Measurements from ENCODE around the gene RCSD1.
A peak's percentile ranks its signal among the peaks of the same experiment; 100 is the strongest.
"Not testable (repeated sequence)": the region's sequence is repeated elsewhere in the genome, so short reads cannot be mapped to it uniquely, and the experiment has no call there.

Gene RCSD1

GRCh38 chr1:167722870-167723251, 92.8 kb downstream of the RCSD1 start:
- H3K36me3 ChIP-seq (ENCODE audit: control insufficient read depth, low read depth, low read length), result no peaks in the 10 kb centered on the region
- H3K4me1 ChIP-seq (ENCODE audit: control insufficient read depth, low read depth, low read length), result peaks cover 32% of the 10 kb centered on the region
- peak overlapping the region; percentile 91 for H3K4me3 ChIP-seq (ENCODE audit: low read length)
- peak overlapping the region; percentile 80 for H3K9ac ChIP-seq (ENCODE audit: low read length)
- no peaks in the 10 kb centered on the region for H3K9me3 ChIP-seq (ENCODE audit: control insufficient read depth, low read depth, low read length)
- peaks cover 10% of the 10 kb centered on the region for H3K27me3 ChIP-seq (ENCODE audit: control insufficient read depth, insufficient read depth, low read length)
- H3K27ac ChIP-seq (ENCODE audit: low read length), result no peak overlapping the region

GRCh38 chr1:167723707-167724323, 93.8 kb downstream of the RCSD1 start:
- peaks cover 10% of the 10 kb centered on the region for H3K27me3 ChIP-seq (ENCODE audit: control insufficient read depth, insufficient read depth, low read length)
- peaks cover 32% of the 10 kb centered on the region for H3K4me1 ChIP-seq (ENCODE audit: control insufficient read depth, low read depth, low read length)
- no peak overlapping the region for H3K9ac ChIP-seq (ENCODE audit: low read length)
- no peaks in the 10 kb centered on the region for H3K36me3 ChIP-seq (ENCODE audit: control insufficient read depth, low read depth, low read length)
- no peak overlapping the region for H3K27ac ChIP-seq (ENCODE audit: low read length)
- H3K9me3 ChIP-seq (ENCODE audit: control insufficient read depth, low read depth, low read length), result no peaks in the 10 kb centered on the region
- peak overlapping the region; percentile 91 for H3K4me3 ChIP-seq (ENCODE audit: low read length)

GRCh38 chr1:167726008-167726407, 96.0 kb downstream of the RCSD1 start:
- Histone ChIP-seq H3K36me3 (ENCODE audit: control insufficient read depth, low read depth, low read length) (peaks cover 7% of the 10 kb centered on the region), H3K4me3 (ENCODE audit: low read length) (no peak overlapping the region), H3K4me1 (ENCODE audit: control insufficient read depth, low read depth, low read length) (peaks cover 23% of the 10 kb centered on the region), H3K27me3 (ENCODE audit: control insufficient read depth, insufficient read depth, low read length) (peaks cover 3% of the 10 kb centered on the region), H3K9me3 (ENCODE audit: control insufficient read depth, low read depth, low read length) (no peaks in the 10 kb centered on the region), H3K27ac (ENCODE audit: low read length) (no peak overlapping the region), H3K9ac (ENCODE audit: low read length) (no peak overlapping the region)

- Histone ChIP-seq H3K9me3 (ENCODE audit: control insufficient read depth, low read depth, low read length) (no peaks in the 10 kb centered on the region), H3K36me3 (ENCODE audit: control insufficient read depth, low read depth, low read length) (peaks cover 7% of the 10 kb centered on the region)
These were observed 98.9 kb downstream of the RCSD1 start for GRCh38 chr1:167728818-167729410.

GRCh38 chr1:167734227-167734626, 104.2 kb downstream of the RCSD1 start:
- Histone ChIP-seq H3K9me3 (ENCODE audit: control insufficient read depth, low read depth, low read length) (no peaks in the 10 kb centered on the region), H3K4me1 (ENCODE audit: control insufficient read depth, low read depth, low read length) (no peaks in the 10 kb centered on the region), H3K9ac (ENCODE audit: low read length) (no peak overlapping the region), H3K27ac (ENCODE audit: low read length) (no peak overlapping the region), H3K27me3 (ENCODE audit: control insufficient read depth, insufficient read depth, low read length) (no peaks in the 10 kb centered on the region), H3K36me3 (ENCODE audit: control insufficient read depth, low read depth, low read length) (peaks cover 7% of the 10 kb centered on the region), H3K4me3 (ENCODE audit: low read length) (no peak overlapping the region)

More at GRCh38 chr1:167728818-167729410, 98.9 kb downstream of the RCSD1 start:
- H3K27me3 ChIP-seq (ENCODE audit: control insufficient read depth, insufficient read depth, low read length), result no peaks in the 10 kb centered on the region
- H3K4me1 ChIP-seq (ENCODE audit: control insufficient read depth, low read depth, low read length), result peaks cover 7% of the 10 kb centered on the region
- no peak overlapping the region for H3K27ac ChIP-seq (ENCODE audit: low read length)
- no peak overlapping the region for H3K4me3 ChIP-seq (ENCODE audit: low read length)
- no peak overlapping the region for H3K9ac ChIP-seq (ENCODE audit: low read length)

GRCh38 chr1:167734841-167735240, 104.8 kb downstream of the RCSD1 start:
- Histone ChIP-seq H3K9ac (ENCODE audit: low read length) (no peak overlapping the region), H3K9me3 (ENCODE audit: control insufficient read depth, low read depth, low read length) (no peaks in the 10 kb centered on the region), H3K4me3 (ENCODE audit: low read length) (no peak overlapping the region)

GRCh38 chr1:167737169-167737568, 107.1 kb downstream of the RCSD1 start:
- Histone ChIP-seq H3K4me1 (ENCODE audit: control insufficient read depth, low read depth, low read length) (no peaks in the 10 kb centered on the region), H3K4me3 (ENCODE audit: low read length) (no peak overlapping the region), H3K9ac (ENCODE audit: low read length) (no peak overlapping the region), H3K27ac (ENCODE audit: low read length) (no peak overlapping the region), H3K27me3 (ENCODE audit: control insufficient read depth, insufficient read depth, low read length) (no peaks in the 10 kb centered on the region), H3K36me3 (ENCODE audit: control insufficient read depth, low read depth, low read length) (no peaks in the 10 kb centered on the region), H3K9me3 (ENCODE audit: control insufficient read depth, low read depth, low read length) (no peaks in the 10 kb centered on the region)

More at GRCh38 chr1:167734841-167735240, 104.8 kb downstream of the RCSD1 start:
- Histone ChIP-seq H3K36me3 (ENCODE audit: control insufficient read depth, low read depth, low read length) (peaks cover 7% of the 10 kb centered on the region), H3K27ac (ENCODE audit: low read length) (no peak overlapping the region), H3K27me3 (ENCODE audit: control insufficient read depth, insufficient read depth, low read length) (no peaks in the 10 kb centered on the region), H3K4me1 (ENCODE audit: control insufficient read depth, low read depth, low read length) (no peaks in the 10 kb centered on the region)

- no peaks in the 10 kb centered on the region for H3K4me1 ChIP-seq (ENCODE audit: control insufficient read depth, low read depth, low read length)
These were observed 108.1 kb downstream of the RCSD1 start for GRCh38 chr1:167738158-167738557.

GRCh38 chr1:167739752-167740151, 109.7 kb downstream of the RCSD1 start:
- H3K36me3 ChIP-seq (ENCODE audit: control insufficient read depth, low read depth, low read length), result no peaks in the 10 kb centered on the region
- H3K27ac ChIP-seq (ENCODE audit: low read length), result no peak overlapping the region
- H3K4me1 ChIP-seq (ENCODE audit: control insufficient read depth, low read depth, low read length), result no peaks in the 10 kb centered on the region
- no peak overlapping the region for H3K4me3 ChIP-seq (ENCODE audit: low read length)
- no peak overlapping the region for H3K9ac ChIP-seq (ENCODE audit: low read length)
- H3K27me3 ChIP-seq (ENCODE audit: control insufficient read depth, insufficient read depth, low read length), result no peaks in the 10 kb centered on the region
- H3K9me3 ChIP-seq (ENCODE audit: control insufficient read depth, low read depth, low read length), result no peaks in the 10 kb centered on the region

More at GRCh38 chr1:167738158-167738557, 108.1 kb downstream of the RCSD1 start:
- Histone ChIP-seq H3K36me3 (ENCODE audit: control insufficient read depth, low read depth, low read length) (no peaks in the 10 kb centered on the region), H3K27me3 (ENCODE audit: control insufficient read depth, insufficient read depth, low read length) (no peaks in the 10 kb centered on the region), H3K27ac (ENCODE audit: low read length) (no peak overlapping the region), H3K9me3 (ENCODE audit: control insufficient read depth, low read depth, low read length) (no peaks in the 10 kb centered on the region), H3K4me3 (ENCODE audit: low read length) (no peak overlapping the region), H3K9ac (ENCODE audit: low read length) (no peak overlapping the region)

GRCh38 chr1:167741103-167741502, 111.1 kb downstream of the RCSD1 start:
- not testable (repeated sequence) for H3K9me3 ChIP-seq (ENCODE audit: control insufficient read depth, low read depth, low read length); H3K4me1 ChIP-seq (ENCODE audit: control insufficient read depth, low read depth, low read length); H3K36me3 ChIP-seq (ENCODE audit: control insufficient read depth, low read depth, low read length); H3K9ac ChIP-seq (ENCODE audit: low read length); H3K4me3 ChIP-seq (ENCODE audit: low read length); H3K27ac ChIP-seq (ENCODE audit: low read length); H3K27me3 ChIP-seq (ENCODE audit: control insufficient read depth, insufficient read depth, low read length)

- not testable (repeated sequence) for H3K36me3 ChIP-seq (ENCODE audit: control insufficient read depth, low read depth, low read length); H3K9me3 ChIP-seq (ENCODE audit: control insufficient read depth, low read depth, low read length); H3K27me3 ChIP-seq (ENCODE audit: control insufficient read depth, insufficient read depth, low read length); H3K4me1 ChIP-seq (ENCODE audit: control insufficient read depth, low read depth, low read length); H3K9ac ChIP-seq (ENCODE audit: low read length); H3K4me3 ChIP-seq (ENCODE audit: low read length); H3K27ac ChIP-seq (ENCODE audit: low read length)
These were observed 112.5 kb downstream of the RCSD1 start for GRCh38 chr1:167742392-167743057.

GRCh38 chr1:167744901-167745300, 114.9 kb downstream of the RCSD1 start:
- Histone ChIP-seq H3K36me3 (ENCODE audit: control insufficient read depth, low read depth, low read length) (no peaks in the 10 kb centered on the region), H3K4me1 (ENCODE audit: control insufficient read depth, low read depth, low read length) (no peaks in the 10 kb centered on the region), H3K9ac (ENCODE audit: low read length) (no peak overlapping the region), H3K4me3 (ENCODE audit: low read length) (no peak overlapping the region), H3K27me3 (ENCODE audit: control insufficient read depth, insufficient read depth, low read length) (no peaks in the 10 kb centered on the region), H3K27ac (ENCODE audit: low read length) (no peak overlapping the region), H3K9me3 (ENCODE audit: control insufficient read depth, low read depth, low read length) (no peaks in the 10 kb centered on the region)

Measured in iPS-18a (cell line).